Cortex of kidney (tissue), 1 donor: Measurements from ENCODE around the gene TIMM29.

Experiments used
- DNase-seq: peaks from one replicate; lab custom pipeline; 2025; lab: John Stamatoyannopoulos, UW

TIMM29 gene

DNA sequence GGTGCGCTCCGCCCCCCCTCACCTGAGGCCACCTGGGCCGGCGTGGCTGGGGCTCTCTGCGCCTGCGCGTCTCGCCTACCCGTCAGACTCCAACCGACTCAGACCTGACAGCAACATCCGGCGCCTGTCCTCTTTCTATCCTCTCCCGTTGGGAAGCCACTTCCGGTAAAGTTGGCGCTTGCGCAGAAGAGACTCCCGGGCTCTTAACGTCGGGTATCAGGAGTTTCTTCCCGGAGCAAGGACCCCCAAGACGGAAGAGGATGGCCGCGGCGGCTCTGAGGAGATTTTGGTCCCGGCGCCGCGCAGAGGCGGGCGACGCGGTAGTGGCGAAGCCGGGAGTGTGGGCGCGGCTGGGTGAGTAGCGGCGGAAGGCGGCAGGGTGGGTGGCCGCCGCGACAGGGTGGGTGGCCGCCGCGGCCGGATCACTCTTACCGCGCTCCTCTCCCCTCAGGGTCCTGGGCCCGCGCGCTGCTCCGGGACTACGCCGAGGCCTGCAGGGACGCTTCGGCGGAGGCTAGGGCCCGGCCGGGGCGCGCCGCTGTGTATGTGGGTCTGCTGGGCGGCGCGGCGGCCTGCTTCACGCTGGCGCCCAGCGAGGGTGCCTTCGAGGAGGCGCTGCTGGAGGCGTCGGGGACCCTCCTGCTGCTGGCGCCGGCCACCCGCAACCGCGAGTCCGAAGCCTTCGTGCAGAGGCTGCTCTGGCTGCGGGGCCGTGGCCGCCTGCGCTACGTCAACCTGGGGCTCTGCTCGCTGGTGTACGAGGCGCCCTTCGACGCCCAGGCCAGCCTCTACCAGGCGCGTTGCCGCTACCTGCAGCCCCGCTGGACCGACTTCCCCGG lies at the start of gene TIMM29, which contains the start of gene YIPF2:
TSS of gene TIMM29 (plus strand) at position 249 of the 839 bp plus-strand sequence. CDS start at position 261, 12 bp downstream.
TSS of gene YIPF2 (minus strand) at position 77 of the 839 bp plus-strand sequence. CDS start 229 bp downstream, outside the sequence.
- DNase-seq, result no peak

DNA sequence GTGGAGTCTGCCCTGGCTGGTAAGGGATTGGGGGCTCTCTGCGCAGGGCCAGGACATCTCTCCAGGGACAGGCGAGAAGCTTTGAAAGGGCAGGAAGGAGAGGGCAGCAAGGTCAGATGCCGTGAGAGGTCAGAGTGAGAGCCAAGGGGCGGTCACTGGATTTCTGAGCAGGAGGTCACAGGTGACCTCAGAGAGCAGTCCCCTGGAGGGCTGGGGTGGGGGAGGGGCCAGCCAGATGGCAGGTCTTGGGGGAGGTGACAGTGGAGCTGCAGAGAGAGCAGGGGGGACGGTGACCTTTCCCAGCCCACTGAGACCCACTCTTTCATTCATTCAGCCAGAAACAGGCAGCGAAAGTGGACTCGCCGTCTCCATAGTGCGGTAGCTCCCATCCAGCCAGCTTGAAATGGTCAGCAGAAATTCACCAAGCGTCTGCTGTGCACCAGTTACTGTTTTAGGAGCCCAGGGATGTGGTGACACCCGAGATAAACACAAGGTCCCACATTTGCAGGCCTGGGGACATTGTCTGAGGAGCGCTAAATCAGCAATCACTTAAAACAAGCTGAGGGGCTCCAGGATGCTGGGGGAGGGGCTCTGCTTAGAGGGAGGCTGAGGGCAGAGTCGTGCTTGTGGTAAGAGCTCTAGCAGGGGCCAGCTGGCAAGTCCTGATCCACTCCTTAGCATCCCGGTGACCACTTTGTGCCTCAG lies 47.1 kb upstream of the TIMM29 start:
- no peak for DNase-seq

DNA sequence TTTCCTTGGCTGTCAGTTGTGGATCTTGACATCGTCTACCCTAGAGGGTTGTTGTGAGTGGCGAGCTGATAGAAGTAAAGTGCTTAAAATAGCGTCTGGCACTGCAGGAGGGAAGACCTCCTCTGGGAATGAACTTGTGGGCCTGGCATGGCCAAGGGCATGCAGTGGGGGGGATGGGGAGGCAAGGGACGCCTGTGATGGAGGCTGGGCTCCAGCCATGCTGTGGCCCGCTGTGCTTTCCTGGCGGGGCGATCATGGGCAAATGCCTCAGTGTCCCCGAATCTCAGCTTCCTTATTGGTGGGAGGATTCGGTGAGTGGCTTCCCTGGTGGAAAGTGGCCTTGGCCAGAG lies 46.5 kb upstream of the TIMM29 start:
- no peak for DNase-seq

DNA sequence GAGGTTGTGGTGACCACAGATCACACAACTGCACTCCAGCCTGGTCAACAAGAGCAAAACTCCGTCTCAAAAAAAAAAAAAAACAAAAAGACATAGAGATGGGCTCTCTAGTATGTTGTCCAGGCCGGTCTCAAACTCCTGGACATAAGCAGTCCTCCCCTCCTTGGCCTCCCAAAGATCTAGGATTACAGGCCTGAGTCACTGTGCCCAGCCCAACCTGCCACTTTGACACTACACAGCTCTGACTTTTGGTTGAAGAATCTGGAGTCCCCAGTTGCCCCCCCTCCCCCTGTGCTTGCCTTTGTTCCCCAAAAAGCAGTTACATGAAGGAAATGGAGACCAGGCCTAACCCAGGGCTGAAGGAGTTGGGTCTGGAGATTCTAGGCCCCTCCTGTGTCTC lies 44.3 kb upstream of the TIMM29 start:
- DNase-seq, result no peak

DNA sequence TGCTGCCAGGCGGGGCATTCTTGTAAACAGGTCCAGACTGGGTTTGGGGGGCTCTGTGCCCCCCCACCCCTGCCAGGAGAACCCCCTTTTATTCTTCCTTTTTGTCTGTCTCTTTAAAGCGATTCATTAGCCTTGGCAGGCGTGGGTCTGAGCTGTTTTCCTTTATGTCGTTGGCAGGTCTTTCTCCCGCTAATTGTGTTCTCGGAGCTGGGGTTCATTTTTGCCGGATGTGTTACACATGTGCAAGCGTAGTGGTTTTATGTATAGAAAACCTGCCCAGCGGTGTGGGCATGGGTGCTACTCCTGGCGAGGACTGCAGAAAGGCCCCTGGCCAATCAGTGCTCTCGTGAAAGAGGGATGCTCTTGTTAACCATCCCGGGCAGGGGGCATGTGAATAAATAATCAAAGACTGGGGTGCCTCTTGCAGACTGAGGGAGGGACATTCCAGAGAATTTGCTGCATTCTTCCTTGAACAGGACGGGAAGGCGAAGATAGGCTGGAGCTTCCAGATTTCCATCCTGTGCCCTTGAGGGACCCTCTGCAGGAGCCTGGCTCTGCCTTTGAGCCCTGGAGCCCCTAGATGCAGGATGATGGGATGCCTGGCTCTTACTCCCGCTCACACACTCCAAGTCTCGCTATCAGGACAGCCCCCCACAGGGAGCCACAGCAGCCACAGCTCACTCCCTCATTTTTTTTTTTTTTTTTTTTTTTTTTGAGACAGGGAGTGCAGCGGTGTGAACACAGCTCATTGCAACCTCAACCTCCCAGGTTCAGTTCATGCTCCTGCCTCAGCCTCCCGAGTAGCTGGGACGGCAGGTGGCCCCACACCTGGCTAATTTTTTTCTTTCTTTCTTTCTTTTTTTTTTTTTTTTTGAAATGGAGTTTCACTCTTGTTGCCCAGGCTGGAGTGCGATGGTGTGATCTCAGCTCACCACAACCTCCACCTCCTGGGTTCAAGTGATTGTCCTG lies 43.1 kb upstream of the TIMM29 start:
- no peak for DNase-seq

DNA sequence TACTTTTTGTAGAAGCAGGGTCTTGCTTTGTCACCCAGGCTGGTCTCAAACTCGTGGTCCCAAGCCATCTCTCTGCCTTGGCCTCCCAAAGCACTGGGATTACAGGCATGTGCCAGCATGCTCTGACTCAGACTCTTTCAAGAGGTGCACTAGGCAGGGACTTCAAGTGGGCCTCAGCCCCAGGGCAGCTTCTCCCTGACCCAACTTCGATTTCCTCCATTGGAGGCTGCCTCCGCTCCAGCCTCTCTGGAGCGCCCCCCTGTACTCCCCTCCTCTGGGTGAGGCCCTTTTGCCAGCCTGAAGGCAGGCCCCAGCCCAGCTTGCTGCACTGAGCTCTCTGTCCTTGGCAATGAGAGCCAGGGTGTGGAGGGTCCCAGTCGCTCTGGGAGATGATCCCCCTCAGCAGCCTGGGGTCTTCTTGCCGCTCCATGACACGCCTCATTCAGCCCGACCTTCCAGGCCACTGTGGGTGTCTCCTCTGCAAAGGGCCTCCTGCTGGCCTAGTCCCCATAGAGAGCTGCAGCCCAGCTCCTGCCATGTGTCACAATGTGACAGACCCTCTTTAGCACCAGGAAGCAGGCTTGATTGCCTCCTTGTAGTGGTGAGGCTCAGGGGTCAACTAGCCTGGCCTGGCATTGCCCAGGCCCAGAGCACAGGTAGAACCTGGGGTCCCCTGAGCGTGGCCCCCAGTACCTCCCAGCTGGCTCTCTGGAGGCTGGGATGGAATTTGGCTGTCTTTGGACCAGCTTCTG lies 40.8 kb upstream of the TIMM29 start:
- no peak for DNase-seq

DNA sequence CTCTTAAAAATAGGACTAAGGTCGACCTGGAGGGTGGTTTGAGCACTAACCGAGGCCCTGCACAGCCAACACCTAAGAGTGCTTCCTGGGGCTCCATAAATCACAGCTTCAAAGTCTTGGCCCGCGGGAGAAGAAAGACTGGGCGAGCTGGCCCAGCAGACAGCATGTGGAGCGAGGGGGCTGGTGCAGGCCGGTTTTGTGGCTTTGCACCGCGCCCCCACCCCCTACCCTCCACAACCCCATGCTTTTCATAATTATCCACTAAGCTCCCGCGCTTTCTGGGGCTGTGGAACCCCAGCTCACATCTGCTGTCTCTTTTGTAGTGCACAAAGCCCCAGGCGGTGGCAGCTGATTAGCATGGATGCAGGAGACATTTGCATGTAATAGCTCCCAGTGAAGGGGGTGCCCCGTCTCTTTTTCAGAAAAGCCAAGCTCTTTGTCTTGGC lies 40.2 kb upstream of the TIMM29 start:
- no peak for DNase-seq

DNA sequence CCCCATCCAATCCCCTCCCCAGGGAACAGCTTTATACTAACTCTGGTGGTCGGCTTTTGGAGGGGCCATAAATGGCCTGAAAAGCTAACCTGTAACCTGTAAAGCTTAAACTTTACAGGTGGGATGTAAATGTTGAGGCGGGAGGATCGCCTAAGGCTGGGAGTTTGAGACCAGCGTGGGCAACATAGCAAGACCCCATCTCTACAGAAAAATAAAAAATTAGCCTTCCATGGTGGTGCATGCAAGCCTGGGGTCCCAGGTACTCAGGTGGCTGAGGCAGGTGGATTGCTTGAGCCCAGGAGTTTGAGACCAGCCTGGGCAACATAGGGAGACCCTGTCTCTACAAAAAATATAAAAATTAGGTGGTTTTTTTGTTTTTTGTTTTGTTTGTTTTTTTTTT lies 38.7 kb upstream of the TIMM29 start:
- DNase-seq, result no peak

DNA sequence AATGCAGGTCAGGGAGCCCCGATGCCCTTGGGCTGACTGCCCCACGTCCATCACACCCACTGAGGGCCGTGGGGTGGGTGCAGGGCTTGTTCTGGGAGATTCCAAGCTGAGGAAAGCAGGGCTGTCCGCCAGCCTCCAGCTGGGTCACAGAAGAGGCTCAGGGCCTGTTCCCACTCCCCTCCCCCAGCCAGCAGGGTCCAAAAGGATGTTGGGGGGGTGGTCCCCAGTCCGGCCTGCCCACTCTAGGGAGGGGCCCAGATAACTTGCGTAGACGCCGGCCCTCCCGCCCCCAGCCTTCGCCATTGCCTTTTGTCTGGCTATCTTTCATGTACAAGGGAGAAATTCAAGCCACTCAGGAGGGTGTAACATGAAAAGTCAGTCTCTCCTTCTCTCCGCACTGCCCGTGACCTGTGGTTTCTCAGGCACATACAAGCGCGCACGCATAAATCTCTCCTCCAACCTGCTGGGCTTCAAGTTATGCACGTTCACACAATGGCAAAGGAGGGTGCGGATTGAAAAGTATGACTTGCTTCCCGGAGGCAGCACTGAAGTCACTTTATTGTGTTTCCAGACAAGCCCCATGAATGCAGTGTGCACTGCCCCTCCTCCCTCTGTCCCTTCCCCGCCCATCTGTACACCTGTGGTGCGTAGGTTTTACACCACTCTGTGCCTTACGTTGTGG lies 37.1 kb upstream of the TIMM29 start:
- no peak for DNase-seq

DNA sequence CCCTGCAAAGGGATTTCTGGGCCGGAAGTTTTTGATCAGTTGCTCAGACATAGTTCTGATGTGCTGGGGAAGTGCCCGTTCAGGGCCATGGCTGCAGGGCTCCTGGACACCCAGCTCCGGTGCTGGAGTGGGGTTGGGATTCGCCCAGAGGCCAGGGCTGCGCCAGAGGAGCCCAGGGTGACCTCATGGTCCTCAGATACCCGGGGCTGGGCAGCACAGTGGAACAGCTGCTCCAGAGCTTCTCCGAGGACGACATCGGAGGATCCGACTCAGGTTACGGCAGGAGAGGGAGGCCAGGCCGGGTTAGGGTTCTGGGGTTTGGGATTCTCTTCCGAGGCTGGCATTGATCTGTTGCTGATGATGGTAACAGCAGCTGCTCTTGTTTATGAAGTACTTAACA lies 36.4 kb upstream of the TIMM29 start:
- no peak for DNase-seq

DNA sequence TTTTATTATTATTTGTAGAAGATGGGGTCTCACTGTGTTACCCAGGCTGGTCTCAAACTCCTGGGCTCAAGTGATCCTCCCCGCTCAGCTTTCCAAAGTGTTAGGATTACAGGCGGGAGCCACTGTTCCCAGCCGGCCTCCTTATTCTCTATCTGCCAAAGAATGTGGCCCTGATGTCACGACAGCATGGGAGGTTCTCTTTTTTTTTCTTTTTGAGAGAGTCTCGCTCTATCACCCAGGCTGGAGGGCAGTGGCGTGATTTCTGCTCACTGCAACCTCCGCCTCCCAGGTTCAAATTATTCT lies 33.7 kb upstream of the TIMM29 start:
- no peak for DNase-seq

DNA sequence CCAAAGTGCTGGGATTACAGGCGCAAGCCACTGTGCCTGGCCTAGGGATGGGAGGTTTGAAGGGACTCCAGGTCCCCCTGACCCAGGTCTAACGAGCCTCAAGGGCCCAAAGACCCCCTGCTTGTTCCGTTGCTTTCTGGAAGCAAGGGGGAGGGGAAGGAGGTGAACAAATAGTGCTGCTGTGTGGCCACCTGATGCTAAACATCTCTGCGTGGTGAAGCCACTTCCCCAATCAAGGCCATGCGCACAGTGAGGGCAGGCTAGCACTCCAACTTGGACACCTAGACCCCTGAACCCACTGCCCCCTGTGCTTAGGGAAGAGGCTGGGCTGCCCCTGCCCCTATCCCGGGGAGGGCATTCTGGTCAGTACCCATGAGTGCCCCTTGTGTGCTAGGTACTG lies 33.2 kb upstream of the TIMM29 start:
- no peak for DNase-seq

DNA sequence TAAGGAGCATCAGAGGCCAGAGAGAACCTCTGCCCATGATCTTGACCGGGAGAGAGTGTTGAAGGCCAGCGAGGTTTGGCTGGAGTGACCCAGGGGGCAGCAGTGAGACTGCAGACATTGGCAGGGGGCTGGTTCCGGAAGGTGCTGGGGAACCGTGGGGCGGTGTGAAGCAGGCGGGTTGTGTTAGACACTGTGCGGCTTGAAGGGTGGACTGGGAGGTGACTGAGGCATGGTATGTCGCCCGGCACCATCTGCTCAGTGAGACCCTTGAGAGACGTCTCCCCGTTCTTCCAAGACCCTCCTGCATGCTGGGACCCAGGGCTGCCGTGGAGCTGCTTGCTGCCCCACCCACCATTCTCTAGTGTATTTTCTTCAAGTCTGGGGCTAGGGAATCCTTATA lies 32.7 kb upstream of the TIMM29 start:
- DNase-seq, result no peak

DNA sequence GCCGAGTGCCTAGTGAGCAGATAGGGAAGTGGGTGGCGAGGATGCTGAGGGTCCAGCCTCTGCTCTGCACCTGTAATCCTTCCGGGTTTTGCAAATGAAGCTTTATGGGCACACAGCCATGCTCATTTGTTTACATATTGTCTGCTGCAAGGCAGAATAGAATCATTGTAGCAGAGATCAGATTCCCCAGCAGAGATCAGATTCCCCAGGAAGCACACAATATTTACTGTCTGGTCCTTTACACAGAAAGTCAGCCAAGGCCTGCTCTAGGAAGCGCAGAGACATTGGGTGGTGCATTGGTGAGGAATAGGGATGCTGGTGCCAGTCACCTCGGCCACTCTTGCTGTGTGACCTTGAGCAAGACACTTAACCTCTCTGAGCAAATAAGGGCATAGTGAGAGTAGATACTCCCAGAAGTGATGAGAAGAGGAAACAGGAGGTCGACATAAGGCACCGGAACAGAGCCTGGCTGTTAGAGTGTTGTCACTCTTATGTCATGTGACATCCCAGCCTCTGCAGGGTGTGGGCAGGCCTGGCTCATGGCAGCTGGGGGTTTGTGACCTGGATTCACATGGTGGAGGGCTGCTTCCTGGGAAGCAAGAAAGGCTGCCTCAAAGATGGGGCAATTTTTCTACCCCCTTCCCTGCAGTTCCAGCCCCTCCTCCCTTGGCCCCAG lies 31.6 kb upstream of the TIMM29 start:
- DNase-seq, result no peak

DNA sequence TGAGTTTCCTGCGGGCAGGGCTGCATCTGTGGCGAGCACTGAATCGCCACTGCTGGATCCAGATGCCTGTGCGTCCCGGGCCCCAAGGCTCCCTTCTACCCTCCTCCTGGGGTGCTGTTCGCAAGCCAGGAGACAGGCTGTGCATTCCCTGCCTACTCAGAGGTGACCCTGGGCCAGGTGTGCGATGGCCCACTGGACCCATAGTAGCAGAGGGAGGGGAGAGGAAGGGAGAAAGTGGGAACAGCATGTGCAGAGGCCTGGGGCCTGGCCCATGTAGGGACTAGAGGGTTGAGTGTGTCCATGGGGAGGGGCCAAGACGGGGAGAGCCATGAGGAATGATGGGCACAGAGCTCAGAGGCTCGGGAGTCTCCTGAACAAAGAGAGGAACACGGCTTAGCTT lies 30.0 kb upstream of the TIMM29 start:
- no peak for DNase-seq

DNA sequence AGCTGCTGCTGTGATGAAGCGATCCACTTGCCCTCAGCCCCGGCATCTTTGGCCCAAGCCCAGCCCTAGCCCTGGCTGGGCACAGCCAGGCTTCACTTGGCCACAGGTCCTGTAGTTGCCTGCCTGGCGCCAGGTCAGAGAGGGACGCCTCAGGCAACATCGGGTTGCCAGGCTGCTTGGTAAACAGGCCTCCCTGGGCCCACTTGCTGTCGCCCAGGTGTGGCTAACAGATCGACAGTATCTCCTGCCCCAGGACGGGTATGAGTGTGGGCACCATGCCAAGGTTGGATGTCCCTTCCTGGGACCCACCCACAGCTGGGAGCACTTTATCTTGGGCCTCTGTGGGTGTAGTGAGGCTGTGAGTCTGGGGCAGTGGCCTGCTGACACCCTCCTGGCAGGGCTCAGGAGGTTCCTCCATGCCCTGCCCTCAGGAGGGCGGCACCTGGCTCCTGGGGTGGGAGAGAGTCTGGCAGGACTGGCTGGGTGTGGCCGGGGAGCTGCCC lies 29.4 kb upstream of the TIMM29 start:
- no peak for DNase-seq

DNA sequence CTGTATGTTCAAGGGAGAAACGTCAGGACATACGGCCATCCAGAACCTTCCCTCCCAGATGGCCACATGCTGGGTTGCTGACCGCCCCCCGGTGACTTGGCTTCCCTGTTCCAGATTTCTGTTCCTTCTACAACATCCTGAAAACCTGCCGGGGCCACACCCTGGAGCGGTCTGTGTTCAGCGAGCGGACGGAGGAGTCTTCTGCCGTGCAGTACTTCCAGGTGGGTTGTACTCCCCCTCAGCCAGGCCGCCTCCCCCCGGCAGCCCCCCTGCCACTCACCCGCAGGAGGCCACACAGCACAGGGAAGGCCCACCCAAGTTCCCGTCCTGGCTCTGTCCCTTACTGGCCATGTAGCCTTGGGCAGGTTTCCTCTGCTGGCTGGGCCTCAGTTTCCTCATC lies 20.7 kb upstream of the TIMM29 start:
- DNase-seq, result no peak

DNA sequence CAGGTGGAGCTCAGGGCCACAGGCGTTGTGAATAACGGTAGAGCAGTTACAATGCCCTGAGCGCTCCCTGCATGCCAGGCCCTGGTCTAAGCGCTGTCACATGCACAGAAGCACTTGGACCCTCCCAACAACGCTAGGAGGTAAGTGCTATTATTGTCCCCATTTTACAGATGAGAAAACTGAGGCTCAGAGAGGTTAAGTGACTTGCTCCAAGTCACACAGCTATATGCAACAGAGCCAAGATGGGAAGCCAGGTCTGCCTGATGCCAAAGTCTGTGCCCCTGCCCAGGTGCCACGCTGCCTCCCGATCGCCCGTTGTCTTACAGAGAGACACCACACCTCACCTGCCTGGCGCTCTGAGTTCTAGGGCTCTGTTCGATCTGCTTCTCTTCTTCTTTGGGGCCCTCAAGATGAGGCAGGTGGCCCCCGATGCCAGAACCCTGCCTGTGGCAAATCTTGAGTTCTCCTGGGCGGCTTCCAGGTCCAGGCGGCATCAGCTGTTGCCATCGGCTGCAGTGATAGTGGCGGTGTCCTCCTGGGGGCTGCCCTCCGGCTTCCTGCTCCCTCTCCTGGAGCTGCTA lies 20.1 kb upstream of the TIMM29 start:
- DNase-seq, result no peak

DNA sequence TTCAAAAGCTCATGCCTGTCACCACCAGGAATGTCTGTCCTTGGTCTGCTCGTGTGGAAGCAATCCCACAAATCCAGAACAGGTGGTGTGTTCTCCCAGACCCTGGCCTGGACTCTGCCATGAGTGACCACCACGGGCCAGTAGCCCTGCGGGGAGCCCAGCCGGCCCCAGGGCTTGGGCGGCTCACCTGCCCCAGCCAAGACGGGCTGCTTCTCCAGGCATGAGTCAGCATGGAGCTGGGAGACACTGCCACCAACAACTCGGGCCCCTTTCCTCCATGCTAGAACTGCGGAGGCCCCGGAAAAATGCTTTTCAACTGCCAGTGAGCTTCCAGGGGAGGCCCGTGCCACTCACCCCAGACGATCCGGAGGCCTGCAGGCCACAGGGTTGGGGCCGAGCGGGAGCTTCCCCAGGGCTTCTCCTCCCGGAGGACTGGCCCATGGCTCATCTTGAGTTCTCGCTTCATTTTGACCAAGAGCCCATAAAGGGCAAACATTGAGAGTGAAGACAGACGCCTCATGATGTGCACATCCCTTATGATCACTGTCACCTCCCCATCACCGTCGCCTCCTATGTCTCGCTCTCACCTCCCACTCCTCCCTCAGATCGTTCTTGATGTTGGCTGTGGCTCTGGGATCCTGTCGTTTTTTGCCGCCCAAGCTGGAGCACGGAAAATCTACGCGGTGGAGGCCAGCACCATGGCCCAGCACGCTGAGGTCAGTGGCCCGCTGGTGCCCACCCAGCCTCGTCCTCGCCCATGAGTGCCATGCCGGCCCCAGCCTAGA lies 16.8 kb upstream of the TIMM29 start:
- no peak for DNase-seq
